Lower leg skin (tissue), 4 donors: ENCODE data around the gene HSDL1. TPM values are rescaled to one million over a fixed set of nuclear protein-coding genes. Genes with fewer than 3 reads are reported as not detected.

Experiments used
- DNase-seq, 2 donors: peaks; one replicate each; pipeline ENCODE4 v3.0.0-alpha.2; 2019; ENCODE audit warnings: low spot score in 2 of 2
- H3K4me3 ChIP-seq: fragments of 200-600 bp; sonication (generic); 2 replicates; pipeline ENCODE4 v1.5.1; 2017; ENCODE audit warnings: mild to moderate bottlenecking, low read depth; ENCODE audit not compliant: poor library complexity, severe bottlenecking
- CTCF ChIP-seq, 3 donors: fragments of 450-650 bp; IDR thresholded peaks; one replicate each; pipeline ENCODE4 v1.5.1; 2016; ENCODE audit warnings: antibody characterized with exemption in 3 of 3, mild to moderate bottlenecking in 3 of 3, moderate library complexity in 2 of 3
- POLR2A ChIP-seq, 2 donors: fragments of 450-650 bp; IDR thresholded peaks; one replicate each; pipeline ENCODE4 v1.6.1; 2016 to 2017; ENCODE audit warnings: antibody characterized with exemption in 2 of 2, mild to moderate bottlenecking in 1 of 2, moderate library complexity in 1 of 2
- WGBS, 2 donors: methylation state at CpG; one replicate each; pipeline ENCODE4 v1.1.5; 2018; 5-methylcytosine and 5-hydroxymethylcytosine counted together
- intact Hi-C: fragments of 100-400 bp; cut with DNase I; formaldehyde crosslinking; loops from one replicate; pipeline ENCODE4 v1.15.0; 2023; ENCODE audit warnings: low total_unique reads
- total RNA-seq, 4 donors: library from RNA; depleted of rRNA; stranded (reverse); fragments of >200 nt; gene quantifications; one replicate each; pipeline ENCODE4 v1.1.0, GENCODE V29; 2016

The HSDL1 gene
- total RNA-seq, 4 donors from 2014 or later: 8.0 to 14.2 (median 12.0) TPM

GRCh38 chr16:84182104-84182503 lies 37.1 kb upstream of the HSDL1 start:
- 94 to 96% methylated on average over 12 to 16 of the region's 18 CpGs for WGBS, 2 donors
- no peak for DNase-seq
- no peak overlapping the region for H3K4me3 ChIP-seq
- no peak for TF ChIP-seq CTCF (IDR thresholded peaks at IDR 0.05)
- intact Hi-C loops: loop anchor here (10.0 kb wide), 1 partner anchor 357 kb away; no protein-coding TSS in a partner anchor

GRCh38 chr16:84181144-84181915 lies 36.4 kb upstream of the HSDL1 start:
- intact Hi-C loops: loop anchor here (10.0 kb wide), 1 partner anchor 357 kb away; no protein-coding TSS in a partner anchor
- H3K4me3 ChIP-seq: no peak overlapping the region
- DNase-seq: no peak
- TF ChIP-seq POLR2A (IDR thresholded peaks at IDR 0.05) (no peak), CTCF (IDR thresholded peaks at IDR 0.05) (no peak)
- 91 to 93% methylated on average over 33 to 41 of the region's 41 CpGs for WGBS, 2 donors

GRCh38 chr16:84180519-84181140 lies 35.7 kb upstream of the HSDL1 start:
- TF ChIP-seq CTCF (IDR thresholded peaks at IDR 0.05): no peak
- TF ChIP-seq POLR2A (IDR thresholded peaks at IDR 0.05): no peak
- 69 to 70% methylated on average over 17 to 19 of the region's 21 CpGs for WGBS, 2 donors
- H3K4me3 ChIP-seq: no peak overlapping the region
- intact Hi-C loops: loop anchor here (10.0 kb wide), 1 partner anchor 356 kb away; no protein-coding TSS in a partner anchor
- no peak for DNase-seq

- DNase-seq: no peak
- TF ChIP-seq POLR2A (IDR thresholded peaks at IDR 0.05): no peak
- no peak for TF ChIP-seq CTCF (IDR thresholded peaks at IDR 0.05)
- intact Hi-C loops: loop anchor here (5.0 to 10.0 kb wide), 2 partner anchors 232 to 355 kb away; no protein-coding TSS in a partner anchor
- WGBS, 2 donors: 73 to 89% methylated on average over 17 to 33 of the region's 33 CpGs
- no peak overlapping the region for H3K4me3 ChIP-seq
These were observed 34.8 kb upstream of the HSDL1 start for GRCh38 chr16:84179612-84180320.

- intact Hi-C loops: loop anchor here (5.0 kb wide), 1 partner anchor 232 kb away; no protein-coding TSS in a partner anchor
- H3K4me3 ChIP-seq: no peak overlapping the region
- no peak for TF ChIP-seq POLR2A (IDR thresholded peaks at IDR 0.05)
- TF ChIP-seq CTCF (IDR thresholded peaks at IDR 0.05): no peak
- WGBS, 2 donors: 89 to 97% methylated on average over 22 to 23 of the region's 28 CpGs
- no peak for DNase-seq
These were observed 34.1 kb upstream of the HSDL1 start for GRCh38 chr16:84178892-84179611.
